MM.1S (cell line): ENCODE data around the gene ATP11C.

Experiments used
- DNase-seq: peaks from one replicate; pipeline ENCODE4 v3.0.0-alpha.2; 2015
- H2AFZ ChIP-seq: fragments of 300-600 bp; sonication (generic); 2 replicates; pipeline ENCODE4 v1.6.0; 2016; ENCODE audit warnings: antibody characterized with exemption, low read length
- H3F3A ChIP-seq: fragments of 300-600 bp; sonication (generic); 2 replicates; pipeline ENCODE4 v1.6.1; 2016; ENCODE audit warnings: mild to moderate bottlenecking, antibody characterized with exemption, low read length, moderate library complexity, mixed read lengths; ENCODE audit not compliant: insufficient read depth
- H3K27ac ChIP-seq: fragments of 300-600 bp; sonication (generic); 2 replicates; pipeline ENCODE4 v1.5.1; 2016; ENCODE audit warnings: mild to moderate bottlenecking, low read length
- H3K27me3 ChIP-seq: fragments of 300-600 bp; sonication (generic); replicated peaks from 2 replicates; pipeline ENCODE4 v1.6.0; 2016; ENCODE audit warnings: low read length; ENCODE audit not compliant: insufficient read depth
- H3K36me3 ChIP-seq: fragments of 300-600 bp; sonication (generic); replicated peaks from 2 replicates; pipeline ENCODE4 v1.6.1; 2016; ENCODE audit warnings: mild to moderate bottlenecking, low read length, mixed read lengths; ENCODE audit not compliant: insufficient read depth
- H3K4me1 ChIP-seq: fragments of 300-600 bp; sonication (generic); 2 replicates; pipeline ENCODE4 v1.6.1; 2016; ENCODE audit warnings: low read length, mixed read lengths
- H3K4me2 ChIP-seq: fragments of 300-600 bp; sonication (generic); 2 replicates; pipeline ENCODE4 v1.6.0; 2016; ENCODE audit warnings: low read depth, low read length
- H3K4me3 ChIP-seq: fragments of 300-600 bp; sonication (generic); 2 replicates; pipeline ENCODE4 v1.5.1; 2016; ENCODE audit warnings: low read length, mixed read lengths
- H3K79me2 ChIP-seq: fragments of 300-600 bp; sonication (generic); 2 replicates; pipeline ENCODE4 v1.6.1; 2016; ENCODE audit warnings: mixed run types, low read length, mixed read lengths
- H3K9ac ChIP-seq: fragments of 300-600 bp; sonication (generic); 2 replicates; pipeline ENCODE4 v1.6.1; 2016; ENCODE audit warnings: low read length, mixed read lengths
- H3K9me2 ChIP-seq: fragments of 300-600 bp; sonication (generic); replicated peaks from 2 replicates; pipeline ENCODE4 v1.6.1; 2016; ENCODE audit warnings: mild to moderate bottlenecking, low read length, mixed read lengths; ENCODE audit not compliant: insufficient read depth
- H3K9me3 ChIP-seq: fragments of 300-600 bp; sonication (generic); replicated peaks from 2 replicates; pipeline ENCODE4 v1.6.1; 2016; ENCODE audit warnings: mild to moderate bottlenecking, low read length, mixed read lengths; ENCODE audit not compliant: insufficient read depth
- H4K20me1 ChIP-seq: fragments of 300-600 bp; sonication (generic); 2 replicates; pipeline ENCODE4 v1.6.1; 2016; ENCODE audit warnings: mild to moderate bottlenecking, low read length, moderate library complexity, mixed read lengths; ENCODE audit not compliant: insufficient read depth
- CTCF ChIP-seq: fragments of 300-600 bp; sonication (generic); IDR thresholded peaks from 2 replicates; pipeline ENCODE4 v1.5.1; 2016; ENCODE audit warnings: antibody characterized with exemption, low read length, mixed read lengths
- EZH2 ChIP-seq: fragments of 300-600 bp; sonication (generic); optimal IDR thresholded peaks from 2 replicates; pipeline ENCODE3; 2017; ENCODE audit warnings: low read depth, mild to moderate bottlenecking, antibody characterized with exemption, low read length, mixed read lengths
- EZH2phosphoT487 ChIP-seq: fragments of 300-600 bp; sonication (generic); IDR thresholded peaks from 2 replicates; pipeline ENCODE4 v1.6.1; 2018; ENCODE audit warnings: antibody characterized with exemption, low read length

The ATP11C gene

GRCh38 chrX:139724626-139725025 lies 208.2 kb downstream of the ATP11C start:
- Histone ChIP-seq H3K9ac (no peak overlapping the region), H2AFZ (no peak overlapping the region), H3K27me3 (no peaks in the 10 kb centered on the region), H3K79me2 (no peaks in the 10 kb centered on the region), H4K20me1 (no peaks in the 10 kb centered on the region), H3K4me3 (no peak overlapping the region), H3K36me3 (no peaks in the 10 kb centered on the region), H3K4me1 (0 out of 2 replicates have a peak, but pooled peaks cover 4% of the 10 kb centered on the region), H3K4me2 (no peak overlapping the region), H3K9me2 (no peaks in the 10 kb centered on the region), H3F3A (no peaks in the 10 kb centered on the region), H3K9me3 (no peaks in the 10 kb centered on the region), H3K27ac (no peak overlapping the region)
- no peak for TF ChIP-seq EZH2phosphoT487
- no peak for DNase-seq

DNA sequence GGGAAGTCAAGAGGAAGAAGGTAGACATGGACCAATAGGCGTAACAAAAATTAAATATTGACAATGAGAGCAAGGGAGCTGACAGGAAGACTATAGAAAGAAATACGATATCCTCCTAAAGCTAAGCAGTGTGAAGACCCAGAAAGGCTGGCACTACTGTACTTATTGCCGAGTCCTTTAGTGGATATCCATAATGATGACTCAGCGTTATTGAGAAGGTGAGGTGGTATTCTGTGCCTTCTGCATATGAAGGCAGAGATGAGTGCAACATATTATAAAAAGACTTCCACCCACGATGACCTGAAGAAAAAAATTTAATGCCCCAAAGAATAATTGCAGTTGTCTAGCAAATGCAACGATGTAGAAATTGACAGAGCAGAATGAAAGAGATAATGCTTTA lies 211.9 kb downstream of the ATP11C start:
- Histone ChIP-seq H3K36me3 (no peaks in the 10 kb centered on the region), H3K9me3 (no peaks in the 10 kb centered on the region), H3K27ac (no peak overlapping the region), H3K9me2 (no peaks in the 10 kb centered on the region), H3K4me2 (no peak overlapping the region), H3K9ac (no peak overlapping the region), H4K20me1 (no peaks in the 10 kb centered on the region), H3F3A (no peaks in the 10 kb centered on the region), H3K4me3 (no peak overlapping the region), H3K79me2 (no peaks in the 10 kb centered on the region), H3K27me3 (no peaks in the 10 kb centered on the region), H2AFZ (no peak overlapping the region), H3K4me1 (0 out of 2 replicates have a peak, but pooled peaks cover 2% of the 10 kb centered on the region)
- TF ChIP-seq CTCF (no peak), EZH2 (no peak), EZH2phosphoT487 (no peak)
- DNase-seq, result no peak

GRCh38 chrX:139720136-139720535 lies 212.7 kb downstream of the ATP11C start:
- H3K9ac ChIP-seq, result no peak overlapping the region
- no peaks in the 10 kb centered on the region for H3K4me1 ChIP-seq
- H4K20me1 ChIP-seq, result no peaks in the 10 kb centered on the region
- no peak overlapping the region for H2AFZ ChIP-seq
- H3K9me3 ChIP-seq, result no peaks in the 10 kb centered on the region
- no peaks in the 10 kb centered on the region for H3K79me2 ChIP-seq
- no peaks in the 10 kb centered on the region for H3F3A ChIP-seq
- no peaks in the 10 kb centered on the region for H3K36me3 ChIP-seq
- TF ChIP-seq EZH2, result no peak
- no peak for TF ChIP-seq EZH2phosphoT487
- no peak for TF ChIP-seq CTCF
- DNase-seq, result no peak
- H3K4me2 ChIP-seq, result no peak overlapping the region
- no peak overlapping the region for H3K4me3 ChIP-seq
- H3K9me2 ChIP-seq, result no peaks in the 10 kb centered on the region
- H3K27me3 ChIP-seq, result no peaks in the 10 kb centered on the region
- H3K27ac ChIP-seq, result no peak overlapping the region

GRCh38 chrX:139708067-139708466 lies 224.8 kb downstream of the ATP11C start, which contains the start of gene MCF2:
MCF2 (minus strand) TSS chrX:139708167; CDS start chrX:139651744, 56,423 bp downstream.
- DNase-seq, result no peak
- H3K4me2 ChIP-seq, result no peak within 1 kb of the TSS
- no peaks in the 10 kb centered on the region for H3K9me2 ChIP-seq
- no peak within 1 kb of the TSS for H2AFZ ChIP-seq
- no peaks in the 10 kb centered on the region for H3F3A ChIP-seq
- no peaks in the 10 kb centered on the region for H3K4me1 ChIP-seq
- H3K9me3 ChIP-seq, result no peaks in the 10 kb centered on the region
- no peaks in the 10 kb centered on the region for H3K27me3 ChIP-seq
- no peaks in the 10 kb centered on the region for H3K79me2 ChIP-seq
- H3K9ac ChIP-seq, result no peak within 1 kb of the TSS
- no peaks in the 10 kb centered on the region for H4K20me1 ChIP-seq
- H3K27ac ChIP-seq, result no peak within 1 kb of the TSS
- H3K4me3 ChIP-seq, result no peak within 1 kb of the TSS
- no peaks in the 10 kb centered on the region for H3K36me3 ChIP-seq
- TF ChIP-seq CTCF, result no peak
- no peak for TF ChIP-seq EZH2
- TF ChIP-seq EZH2phosphoT487, result no peak
